DMS53 (cell line): Measurements from ENCODE around the gene DIAPH3.

ENCODE experiments used
- DNase-seq: peaks from one replicate; lab custom pipeline; 2025; lab: John Stamatoyannopoulos, UW

Gene DIAPH3

GRCh38 chr13:59787679-59788078 lies 376.0 kb downstream of the DIAPH3 start:
- DNase-seq: no peak

DNA sequence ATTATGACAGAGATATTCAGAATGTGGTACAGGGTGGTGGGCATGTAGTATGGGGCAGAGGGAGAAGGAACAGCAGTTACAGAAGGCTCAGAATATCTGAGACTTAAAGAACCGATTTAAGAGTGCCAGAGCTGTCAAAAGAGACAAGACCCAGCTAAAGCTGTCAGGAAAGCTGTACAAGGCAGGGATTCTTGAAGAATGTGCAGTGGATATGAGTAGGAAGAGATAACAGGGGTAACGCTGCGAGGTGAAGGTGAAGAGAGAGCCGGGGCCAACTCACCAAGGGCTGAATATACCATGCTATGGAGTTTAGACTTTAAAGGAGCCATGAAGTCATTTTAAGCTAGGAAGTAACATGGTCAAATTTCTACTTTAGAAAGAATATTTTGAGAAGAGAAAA lies 381.0 kb downstream of the DIAPH3 start:
- no peak for DNase-seq

- DNase-seq: no peak
These were observed 383.7 kb downstream of the DIAPH3 start for GRCh38 chr13:59780058-59780457.

- no peak for DNase-seq
These were observed 386.6 kb downstream of the DIAPH3 start for GRCh38 chr13:59776924-59777690.

DNA sequence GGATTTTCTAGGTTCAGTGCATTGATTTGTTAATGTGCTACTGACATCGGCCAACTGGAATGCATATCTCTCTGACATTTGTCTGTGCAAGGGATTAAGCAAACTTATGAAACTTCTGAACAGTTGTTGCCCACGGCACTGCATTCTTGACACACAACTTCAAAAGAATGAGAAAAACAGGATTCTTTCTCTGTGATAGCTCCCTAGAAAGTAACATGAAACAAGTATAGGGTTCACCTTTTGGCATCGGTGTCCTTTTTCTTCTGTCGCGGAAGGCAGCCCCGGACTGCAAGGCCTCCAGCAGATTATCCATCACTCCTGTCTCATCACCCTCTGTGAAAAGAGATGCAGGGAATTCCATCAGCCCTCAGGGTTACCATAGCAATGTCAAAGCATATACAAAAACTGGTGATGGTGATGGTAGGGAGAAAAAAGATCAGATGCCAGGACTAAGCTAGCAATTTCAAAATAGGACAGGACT lies 389.2 kb downstream of the DIAPH3 start:
- no peak for DNase-seq

GRCh38 chr13:59771272-59771671 lies 392.5 kb downstream of the DIAPH3 start:
- DNase-seq: peak; percentile 0

DNA sequence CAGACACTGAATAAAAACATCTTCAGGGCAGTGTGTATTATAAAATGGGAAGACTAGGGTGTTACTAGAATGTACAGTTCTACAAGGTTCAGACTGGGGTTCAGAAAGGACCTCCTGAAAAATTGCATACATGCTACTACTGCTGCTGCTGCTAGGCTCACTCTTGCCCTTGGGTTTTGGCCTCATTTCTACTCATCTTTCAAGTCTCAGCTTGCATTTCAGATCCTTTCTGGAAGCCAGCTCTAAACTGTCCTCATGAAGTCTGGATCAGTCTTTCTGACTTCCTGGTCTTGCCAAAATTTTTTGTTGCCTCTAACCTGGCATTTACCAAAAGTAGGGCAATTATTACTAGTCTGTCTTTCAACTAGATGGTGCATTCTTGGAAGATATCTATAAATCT lies 393.3 kb downstream of the DIAPH3 start:
- no peak for DNase-seq

- DNase-seq: no peak
These were observed 397.5 kb downstream of the DIAPH3 start for GRCh38 chr13:59766236-59766635.

DNA sequence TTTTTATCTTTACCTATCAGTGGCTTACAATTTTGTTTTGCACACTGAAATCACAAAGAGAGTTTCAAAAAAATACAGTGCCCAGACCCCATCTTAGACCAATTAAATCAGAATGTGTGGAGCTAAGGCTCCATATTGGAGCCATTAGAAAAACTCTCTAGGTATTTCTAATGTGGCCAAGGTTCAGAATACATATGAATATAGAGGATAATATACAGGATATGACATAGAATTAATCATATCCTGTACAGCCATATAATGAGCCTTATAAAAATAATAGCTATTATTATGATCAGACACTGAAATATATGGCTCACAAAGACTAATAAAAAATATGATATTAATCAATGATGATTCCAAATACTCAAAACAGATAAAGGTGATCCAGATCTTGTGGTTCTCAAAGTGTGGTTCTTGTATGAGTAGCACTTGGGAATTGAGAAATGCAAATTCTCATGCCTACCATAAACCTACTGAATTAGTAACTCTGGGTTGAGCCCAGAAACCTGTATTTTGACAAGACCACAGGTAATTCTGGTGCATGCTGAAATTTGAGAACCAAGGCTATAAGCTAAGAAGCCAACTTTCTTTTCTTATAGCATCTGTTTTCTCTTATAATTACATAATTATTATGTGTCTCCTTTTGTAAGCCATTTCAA lies 408.0 kb downstream of the DIAPH3 start:
- DNase-seq: no peak

- no peak for DNase-seq
These were observed 409.3 kb downstream of the DIAPH3 start for GRCh38 chr13:59754411-59754810.

DNA sequence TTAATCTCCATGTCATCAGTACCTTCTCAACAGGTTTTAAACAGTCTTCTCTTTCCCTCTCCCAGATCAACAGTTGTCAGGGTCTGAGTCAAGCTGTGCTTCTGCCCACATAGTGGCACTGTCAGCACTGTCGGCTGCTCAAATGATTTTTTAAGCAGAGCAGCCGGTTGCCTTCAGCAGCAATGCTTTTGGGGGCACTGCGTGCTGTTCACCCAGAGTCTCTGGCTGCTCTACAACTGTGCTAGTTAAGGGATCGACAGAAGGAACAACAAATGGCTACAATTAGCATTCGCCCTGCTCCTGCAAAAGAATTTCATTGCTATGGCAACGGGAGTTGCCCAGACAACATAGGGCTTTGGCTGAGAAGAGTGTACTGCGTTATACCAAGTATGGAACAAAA lies 412.9 kb downstream of the DIAPH3 start:
- DNase-seq: no peak

- no peak for DNase-seq
These were observed 415.7 kb downstream of the DIAPH3 start for GRCh38 chr13:59748046-59748445.

DNA sequence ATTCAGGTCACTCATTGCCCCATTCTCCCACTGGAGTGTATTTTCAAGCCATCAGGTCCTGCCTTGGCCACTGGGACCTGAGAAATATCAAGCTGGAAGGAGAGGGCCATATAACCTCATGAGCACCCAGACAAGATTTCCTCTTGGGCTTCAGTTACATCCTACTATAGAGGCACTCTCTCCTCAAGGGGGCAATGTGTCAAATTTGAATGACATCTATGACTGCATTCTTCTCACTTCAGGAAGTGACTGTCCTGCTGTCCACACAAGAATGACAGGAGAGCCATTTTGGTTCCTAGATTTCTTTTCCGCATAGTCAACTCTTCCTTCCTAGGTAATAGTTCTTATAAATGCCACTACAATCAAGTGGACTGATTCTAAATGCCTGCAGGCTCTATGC lies 416.2 kb downstream of the DIAPH3 start:
- peak; percentile 7 for DNase-seq

GRCh38 chr13:59746291-59746962 lies 417.3 kb downstream of the DIAPH3 start:
- DNase-seq: no peak

DNA sequence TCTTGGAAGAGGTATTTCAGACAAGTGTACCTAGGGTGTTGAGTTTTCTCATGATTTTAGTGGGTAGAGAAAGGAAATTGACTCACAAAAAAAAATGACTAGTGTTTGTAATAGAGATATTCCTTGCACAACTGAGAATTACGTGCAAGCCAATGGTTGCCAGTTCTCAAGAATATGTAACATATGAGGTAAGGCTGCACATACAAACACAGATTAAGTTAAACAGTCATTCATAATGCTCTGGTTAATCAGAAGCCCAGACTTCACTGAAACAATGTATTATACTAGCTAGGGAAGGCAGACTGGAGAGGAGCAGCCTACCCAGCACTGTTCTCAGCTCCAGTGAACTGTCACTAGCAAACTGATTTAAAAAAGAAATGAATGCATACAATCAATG lies 418.3 kb downstream of the DIAPH3 start:
- no peak for DNase-seq

DNA sequence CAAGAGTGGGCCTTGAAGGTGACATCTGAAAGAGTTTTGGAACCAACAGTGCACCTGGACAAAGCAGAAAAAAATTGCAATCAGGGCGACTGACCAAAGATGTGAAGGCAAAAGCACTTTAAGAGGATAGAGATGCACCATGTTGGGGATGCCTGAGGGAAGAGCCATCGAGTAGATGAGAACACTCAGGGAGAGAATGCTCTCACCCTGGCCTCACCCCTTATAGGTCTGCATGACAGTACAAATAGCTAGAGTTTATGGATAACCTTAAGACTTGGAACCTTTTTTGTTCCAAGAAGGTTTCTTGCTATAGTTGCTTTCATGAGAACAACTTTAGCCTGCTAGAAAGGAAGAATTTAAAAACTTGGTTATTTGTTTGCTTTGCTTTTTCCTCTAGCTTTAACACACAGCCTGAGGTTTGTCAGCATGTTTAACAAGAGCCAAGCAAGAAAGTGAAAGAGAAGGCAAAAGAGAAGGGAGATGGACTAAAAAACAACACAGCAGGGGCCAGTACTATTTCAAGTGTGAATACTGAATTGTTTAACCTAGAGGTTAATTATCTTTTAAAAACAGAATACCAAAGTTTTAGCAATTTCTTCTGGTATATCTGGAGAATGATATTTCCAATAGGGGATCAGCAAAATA lies 418.9 kb downstream of the DIAPH3 start:
- DNase-seq: no peak

GRCh38 chr13:59743195-59743594 lies 420.5 kb downstream of the DIAPH3 start:
- no peak for DNase-seq

DNA sequence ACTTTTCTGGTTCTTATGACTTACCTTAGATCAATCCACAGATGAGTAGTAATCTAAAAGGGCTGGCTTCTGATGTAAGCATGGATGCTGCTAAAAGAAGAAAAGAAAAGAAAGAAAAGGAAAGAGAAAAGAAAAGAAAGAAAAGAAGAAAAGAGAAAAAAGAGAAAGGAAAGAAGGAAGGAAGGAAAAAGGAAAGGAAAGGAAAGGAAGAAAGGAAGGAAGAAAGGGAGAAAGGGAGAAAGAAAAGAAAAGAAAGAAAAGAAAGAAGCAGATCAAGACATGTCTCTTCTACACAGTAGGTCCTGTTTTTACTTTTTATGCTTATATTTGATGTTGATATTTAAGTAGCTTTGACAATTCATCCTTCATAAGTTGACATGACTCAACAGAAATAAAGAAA lies 421.3 kb downstream of the DIAPH3 start:
- DNase-seq: no peak

DNA sequence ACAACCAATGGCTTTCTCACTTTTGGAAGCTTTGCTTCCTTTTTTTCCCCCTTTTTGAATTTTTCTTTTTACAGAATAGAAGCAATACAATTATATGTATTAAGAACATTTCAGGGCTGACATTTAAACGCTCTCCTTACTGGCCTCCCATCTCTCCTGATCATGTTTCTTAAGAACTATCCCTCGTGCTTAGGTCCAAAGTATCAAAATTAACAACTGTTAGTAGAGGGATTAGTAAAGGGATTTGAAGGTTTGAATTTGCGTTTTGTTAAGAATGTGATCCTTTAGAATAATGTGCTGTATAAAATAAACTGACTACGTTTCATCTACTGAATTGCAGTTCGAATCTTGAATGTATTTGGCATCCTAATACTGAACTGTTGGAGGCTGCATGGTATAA lies 424.8 kb downstream of the DIAPH3 start:
- DNase-seq: no peak

- no peak for DNase-seq
These were observed 429.3 kb downstream of the DIAPH3 start for GRCh38 chr13:59734393-59734792.

DNA sequence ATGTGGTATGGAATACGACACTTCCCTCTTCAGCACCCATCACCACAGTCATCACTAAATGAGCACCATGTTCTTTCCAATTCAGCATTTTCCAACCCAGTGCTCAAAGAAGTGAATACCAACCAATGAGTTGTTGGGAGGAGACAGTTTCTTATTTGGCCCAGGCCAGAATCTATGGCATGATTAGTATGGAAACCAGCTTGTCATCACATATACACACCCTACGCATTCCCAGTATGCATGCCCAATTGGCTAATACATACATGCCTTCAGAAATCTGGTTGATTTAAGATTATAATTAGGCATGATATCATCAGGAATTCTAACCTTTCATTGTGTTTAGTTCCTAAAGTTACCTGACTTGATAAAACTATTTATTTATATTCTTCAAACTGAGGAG lies 430.0 kb downstream of the DIAPH3 start:
- DNase-seq: no peak

- no peak for DNase-seq
These were observed 433.7 kb downstream of the DIAPH3 start for GRCh38 chr13:59730026-59730425.
